Body of pancreas (tissue), 4 donors: ENCODE data around the gene VWA5B1. TPM values are rescaled to one million over a fixed set of nuclear protein-coding genes. Genes with fewer than 3 reads are reported as not detected.

Experiments used
- ATAC-seq: fragments of 150-250 bp; one replicate; pipeline ENCODE4 v1.9.1; 2016
- DNase-seq, 4 donors: peaks; one replicate each; pipeline ENCODE4 v3.0.0-alpha.2; 2019
- H3K27ac ChIP-seq, 4 donors: fragments of 200-600 bp; sonication (generic); 1 replicate in 3 of 4; 2 replicates in 1 of 4; pipeline versions ENCODE4 v1.5.1 to v1.6.1; 2016 to 2019; ENCODE audit warnings: mild to moderate bottlenecking in 1 of 4, mixed read lengths in 1 of 4, moderate library complexity in 1 of 4
- H3K27me3 ChIP-seq, 2 donors: fragments of 200-600 bp; sonication (generic); one replicate each; pipeline ENCODE4 v1.6.0; 2016; ENCODE audit warnings: mild to moderate bottlenecking in 1 of 2
- H3K36me3 ChIP-seq, 2 donors: fragments of 200-600 bp; sonication (generic); replicated peaks in 1 of 2; 2 replicates each; pipeline ENCODE4 v1.5.1; 2016; ENCODE audit warnings: low read depth in 2 of 2; ENCODE audit not compliant: insufficient read depth in 1 of 2
- H3K4me1 ChIP-seq: fragments of 200-600 bp; sonication (generic); one replicate; pipeline ENCODE4 v1.6.0; 2016
- H3K4me3 ChIP-seq, 2 donors: fragments of 200-600 bp; sonication (generic); 1 replicate in 1 of 2; 2 replicates in 1 of 2; pipeline ENCODE4 v1.5.1; 2016 to 2019
- H3K9me3 ChIP-seq, 3 donors: fragments of 200-600 bp; sonication (generic); 1 replicate in 2 of 3; 2 replicates in 1 of 3; pipeline ENCODE4 v1.5.1; 2016
- CTCF ChIP-seq, 7 experiments: fragments of 450-650 bp in 4 of 7; fragments of 200-600 bp in 3 of 7; sonication (generic) in 3 of 7; IDR thresholded peaks; one replicate each; pipeline ENCODE4 v1.5.1; 2016 to 2019; ENCODE audit warnings: antibody characterized with exemption in 7 of 7
- POLR2A ChIP-seq, 3 donors: fragments of 450-650 bp; IDR thresholded peaks; one replicate each; pipeline ENCODE4 v1.6.1; 2016; ENCODE audit warnings: antibody characterized with exemption in 3 of 3, mild to moderate bottlenecking in 2 of 3
- WGBS, 2 donors: methylation state at CpG; one replicate each; pipeline ENCODE4 v1.1.5; 2017; 5-methylcytosine and 5-hydroxymethylcytosine counted together
- intact Hi-C: fragments of 100-400 bp; cut with DNase I; formaldehyde crosslinking; loops from one replicate; pipeline ENCODE4 v1.15.1; 2023
- total RNA-seq, 2 donors: library from RNA; depleted of rRNA; stranded (reverse); fragments of >200 nt; gene quantifications; one replicate each; pipeline ENCODE4 v1.1.0, GENCODE V29; 2016

Gene VWA5B1
- total RNA-seq, 2 donors from 2014 or later = not detected

GRCh38 chr1:20328201-20328600 is 37.5 kb downstream of the VWA5B1 start:
- ATAC-seq (no peak), DNase-seq (no peak)
- H3K4me3 ChIP-seq = no peak overlapping the region
- H3K4me1 ChIP-seq = peaks cover 6% of the 10 kb centered on the region
- 45 to 48% methylated on average over 7 of the region's 7 CpGs for WGBS, 2 donors
- intact Hi-C loops = no loop called here
- no peaks in the 10 kb centered on the region for H3K9me3 ChIP-seq
- TF ChIP-seq POLR2A (IDR thresholded peaks at IDR 0.05) (no peak), CTCF (IDR thresholded peaks at IDR 0.05) (no peak)
- H3K27ac ChIP-seq = no peak overlapping the region
- no peaks in the 10 kb centered on the region for H3K27me3 ChIP-seq
- H3K36me3 ChIP-seq = no peaks in the 10 kb centered on the region

- no peak overlapping the region for H3K27ac ChIP-seq
- no peaks in the 10 kb centered on the region for H3K9me3 ChIP-seq
- ATAC-seq (no peak), DNase-seq (peak in 1 of 4 donors; percentile 15)
- H3K36me3 ChIP-seq = no peaks in the 10 kb centered on the region
- TF ChIP-seq POLR2A (IDR thresholded peaks at IDR 0.05) (no peak), CTCF (IDR thresholded peaks at IDR 0.05) (peak in 2 of 7 experiments; percentile 13 to 28)
- H3K4me1 ChIP-seq = peaks cover 5% of the 10 kb centered on the region
- no peaks in the 10 kb centered on the region for H3K27me3 ChIP-seq
- no peak overlapping the region for H3K4me3 ChIP-seq
- intact Hi-C loops = no loop called here
- 62 to 71% methylated on average over 8 to 14 of the region's 14 CpGs for WGBS, 2 donors
These were observed 39.3 kb downstream of the VWA5B1 start for GRCh38 chr1:20329793-20330542.

GRCh38 chr1:20334103-20334502 is 43.4 kb downstream of the VWA5B1 start:
- Histone ChIP-seq H3K27ac (no peak overlapping the region), H3K4me1 (no peaks in the 10 kb centered on the region), H3K27me3 (no peaks in the 10 kb centered on the region), H3K4me3 (no peak overlapping the region), H3K36me3 (no peaks in the 10 kb centered on the region), H3K9me3 (no peaks in the 10 kb centered on the region)
- 61 to 67% methylated on average over 5 of the region's 5 CpGs for WGBS, 2 donors
- ATAC-seq (no peak), DNase-seq (no peak)
- intact Hi-C loops = no loop called here
- TF ChIP-seq CTCF (IDR thresholded peaks at IDR 0.05) (no peak), POLR2A (IDR thresholded peaks at IDR 0.05) (no peak)

- ATAC-seq (no peak), DNase-seq (no peak)
- no peaks in the 10 kb centered on the region for H3K36me3 ChIP-seq
- H3K27me3 ChIP-seq = no peaks in the 10 kb centered on the region
- TF ChIP-seq POLR2A (IDR thresholded peaks at IDR 0.05) = no peak
- TF ChIP-seq CTCF (IDR thresholded peaks at IDR 0.05) = no peak
- no peak overlapping the region for H3K27ac ChIP-seq
- H3K4me3 ChIP-seq = no peak overlapping the region
- intact Hi-C loops = no loop called here
- WGBS, 2 donors = 61 to 75% methylated on average over 13 of the region's 13 CpGs
- H3K9me3 ChIP-seq = no peaks in the 10 kb centered on the region
- H3K4me1 ChIP-seq = no peaks in the 10 kb centered on the region
These were observed 45.5 kb downstream of the VWA5B1 start for GRCh38 chr1:20336105-20336605.

GRCh38 chr1:20337581-20337980 is 46.9 kb downstream of the VWA5B1 start:
- Histone ChIP-seq H3K4me1 (no peaks in the 10 kb centered on the region), H3K27me3 (no peaks in the 10 kb centered on the region), H3K4me3 (no peak overlapping the region), H3K36me3 (no peaks in the 10 kb centered on the region), H3K27ac (no peak overlapping the region), H3K9me3 (no peaks in the 10 kb centered on the region)
- intact Hi-C loops = no loop called here
- no peak for ATAC-seq
- whole genome bisulfite sequencing, 2 donors = 79 to 89% methylated on average over 7 of the region's 7 CpGs
- no peak for DNase-seq
- TF ChIP-seq CTCF (IDR thresholded peaks at IDR 0.05) (no peak), POLR2A (IDR thresholded peaks at IDR 0.05) (no peak)
